ENCODE results near the gene MYADML2.

MYADML2 gene

DNA sequence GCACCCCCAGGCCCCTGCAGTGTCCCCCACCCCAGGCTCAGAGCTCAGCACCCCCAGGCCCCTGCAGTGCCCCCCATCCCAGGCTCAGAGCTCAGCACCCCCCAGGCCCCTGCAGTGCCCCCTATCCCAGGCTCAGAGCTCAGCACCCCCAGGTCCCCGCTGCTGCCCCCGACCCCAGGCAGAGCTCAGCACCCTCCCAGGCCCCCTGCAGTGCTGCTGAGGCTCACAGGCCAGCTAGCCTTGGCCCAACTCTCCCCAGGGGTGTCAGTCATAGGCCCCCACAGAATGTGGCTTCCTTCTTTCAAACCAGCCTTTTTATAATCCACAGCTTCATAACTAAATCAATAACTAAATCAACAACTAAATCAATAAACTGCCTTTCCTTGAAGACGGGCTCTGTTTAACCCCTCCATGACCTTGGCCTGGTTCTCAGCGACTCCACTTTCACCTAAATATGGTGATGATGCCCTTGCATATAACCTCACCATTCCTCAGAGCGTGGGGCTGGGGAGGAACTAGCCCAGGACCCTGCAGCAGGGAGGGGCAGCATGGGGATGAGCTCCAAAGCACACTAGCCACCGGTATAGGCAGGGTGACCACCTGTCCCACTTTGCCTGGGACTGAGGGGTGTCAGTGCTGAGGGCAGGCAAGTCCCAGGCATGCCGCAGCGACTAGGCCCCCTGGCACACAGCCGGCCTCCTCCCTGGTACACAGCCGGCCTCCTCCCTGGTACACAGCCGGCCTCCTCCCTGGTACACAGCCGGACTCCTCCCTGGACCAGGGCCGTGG is 8.9 kb upstream of the MYADML2 start:
- Histone ChIP-seq H3K4ac (ENCODE audit: low read depth in 1 of 2, low read length in 2 of 2) (peak overlapping the region in 1 of 2 experiments; percentile 57), H3K4me3 (ENCODE audit: insufficient read depth in 1 of 2, low read depth in 1 of 2, low read length in 2 of 2) (no peak overlapping the region), H4K91ac (ENCODE audit: low read length) (no peak overlapping the region), H2BK5ac (ENCODE audit: low read depth, low read length, poor library complexity, severe bottlenecking) (no peak overlapping the region), H2AFZ (ENCODE audit: low read depth, low read length) (no peak overlapping the region), H3K9me3 (ENCODE audit: control insufficient read depth, low read length) (no peaks in the 10 kb centered on the region), H3K9ac (ENCODE audit: low read length) (no peak overlapping the region), H3K23ac (ENCODE audit: low read length in 2 of 2) (no peak overlapping the region), H2BK15ac (ENCODE audit: low read depth, poor library complexity, severe bottlenecking) (no peak overlapping the region), H3K36me3 (ENCODE audit: control insufficient read depth in 1 of 2, insufficient read depth in 2 of 2, low read depth in 1 of 2, low read length in 2 of 2) (no peaks in the 10 kb centered on the region), H3K27me3 (ENCODE audit: control insufficient read depth in 1 of 2, insufficient read depth in 1 of 2, low read length in 2 of 2) (peaks cover 16 to 66% of the 10 kb centered on the region in 2 experiments), H3K4me1 (ENCODE audit: control insufficient read depth, insufficient read depth, low read depth, low read length) (peaks cover 30% of the 10 kb centered on the region), H4K8ac (ENCODE audit: low read length) (no peak overlapping the region), H2AK5ac (ENCODE audit: low read length, severe bottlenecking) (no peak overlapping the region), H3K79me1 (replicated peaks; ENCODE audit: low read length, poor library complexity, severe bottlenecking) (no peaks in the 10 kb centered on the region), H2BK120ac (ENCODE audit: low read depth, low read length) (no peak overlapping the region), H3K4me2 (ENCODE audit: low read length, poor library complexity, severe bottlenecking) (no peak overlapping the region), H3K27ac (ENCODE audit: low read length, poor library complexity, severe bottlenecking) (no peak overlapping the region), H2BK12ac (ENCODE audit: low read length in 2 of 2) (peak overlapping the region in 1 of 2 experiments; percentile 11), H3K18ac (ENCODE audit: low read depth in 1 of 2, low read length in 2 of 2) (no peak overlapping the region), H3K14ac (ENCODE audit: low read length in 2 of 2) (no peak overlapping the region)
- DNase-seq, result no peak
- 92% methylated on average over 13 of the region's 13 CpGs for WGBS

DNA sequence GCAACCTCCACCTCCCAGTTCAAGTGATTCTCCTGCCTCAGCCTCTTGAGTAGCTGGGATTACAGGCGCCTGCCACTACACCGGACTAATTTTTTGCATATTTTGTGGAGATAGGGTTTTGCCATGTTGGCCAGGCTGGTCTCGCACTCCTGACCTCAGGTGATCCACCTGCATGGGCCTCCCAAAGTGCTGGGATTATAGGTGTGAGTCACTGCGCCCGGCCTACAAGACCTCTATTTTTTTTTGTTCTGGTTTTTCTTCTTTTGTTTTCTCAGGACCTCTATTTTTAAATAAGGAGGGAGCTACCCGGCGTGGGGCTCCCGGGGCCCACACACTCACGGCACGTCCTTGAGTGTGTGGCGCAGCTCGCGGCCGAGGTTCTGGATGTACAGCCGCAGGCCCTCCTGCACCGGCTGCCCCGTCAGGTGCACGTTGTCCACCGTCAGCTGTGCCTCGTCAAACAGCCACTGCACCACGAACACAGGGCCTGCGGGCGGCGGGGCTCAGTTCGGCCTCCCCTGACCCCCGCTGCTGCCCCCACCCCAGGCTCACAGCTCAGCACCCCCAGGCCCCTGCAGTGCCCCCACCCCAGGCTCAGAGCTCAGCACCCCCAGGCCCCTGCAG is 8.1 kb upstream of the MYADML2 start:
- H2BK15ac ChIP-seq (ENCODE audit: low read depth, poor library complexity, severe bottlenecking), result no peak overlapping the region

DNA sequence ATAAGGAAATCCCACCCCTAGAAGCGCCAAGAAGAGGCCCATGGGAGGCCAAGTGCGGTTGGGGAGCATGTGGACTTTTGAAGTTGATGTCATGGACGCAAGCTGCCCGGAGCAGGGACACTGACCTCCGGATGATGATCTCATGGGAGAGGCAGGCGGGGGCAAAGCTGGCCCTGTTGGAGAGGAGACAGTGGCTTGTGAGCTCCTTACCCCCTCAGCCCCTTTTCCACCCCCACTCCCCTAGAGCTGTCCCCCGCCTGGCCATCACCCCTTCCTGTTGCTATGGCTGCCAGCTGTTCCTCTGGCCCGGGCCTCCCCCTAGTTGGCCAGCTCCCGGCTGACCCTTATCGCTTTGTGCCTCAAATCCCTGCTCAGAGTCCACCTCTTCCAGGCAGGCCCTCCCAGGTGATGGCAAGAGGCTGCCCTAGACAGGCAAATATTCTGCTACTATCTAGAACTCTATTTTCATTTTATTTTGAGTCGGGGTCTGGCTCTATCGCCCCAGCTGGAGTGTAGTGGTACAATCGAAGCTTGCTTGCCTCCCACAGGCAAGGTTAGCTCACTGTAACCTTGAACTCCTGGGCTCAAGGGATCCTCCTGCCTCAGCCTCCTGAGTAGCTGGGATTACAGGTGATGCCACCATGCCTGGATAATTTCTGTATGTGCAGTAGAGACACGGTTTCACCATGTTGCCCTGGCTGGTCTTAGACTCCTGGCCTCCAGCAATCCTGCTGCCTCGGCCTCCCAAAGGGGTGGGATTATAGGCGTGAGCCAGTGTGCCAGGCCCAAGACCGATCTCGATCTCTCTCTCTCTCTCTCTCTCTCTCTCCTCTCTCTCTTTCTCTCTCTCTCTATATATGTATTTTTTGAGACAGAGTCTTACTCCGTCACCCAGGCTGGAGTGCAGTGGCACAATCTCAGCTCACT is 7.4 kb upstream of the MYADML2 start:
- no peak overlapping the region for H2AK5ac ChIP-seq (ENCODE audit: low read length, severe bottlenecking)
- peak overlapping the region in 1 of 2 experiments; percentile 38 for H3K18ac ChIP-seq (ENCODE audit: low read depth in 1 of 2, low read length in 2 of 2)
- peaks cover 16 to 61% of the 10 kb centered on the region in 2 experiments for H3K27me3 ChIP-seq (ENCODE audit: control insufficient read depth in 1 of 2, insufficient read depth in 1 of 2, low read length in 2 of 2)
- H2BK5ac ChIP-seq (ENCODE audit: low read depth, low read length, poor library complexity, severe bottlenecking), result no peak overlapping the region
- H3K14ac ChIP-seq (ENCODE audit: low read length in 2 of 2), result no peak overlapping the region
- no peak overlapping the region for H3K9ac ChIP-seq (ENCODE audit: low read length)
- 92% methylated on average over 14 of the region's 19 CpGs for WGBS
- no peak for DNase-seq
- no peak overlapping the region for H3K23ac ChIP-seq (ENCODE audit: low read length in 2 of 2)
- no peaks in the 10 kb centered on the region for H3K79me1 ChIP-seq (replicated peaks; ENCODE audit: low read length, poor library complexity, severe bottlenecking)
- no peak overlapping the region for H2AFZ ChIP-seq (ENCODE audit: low read depth, low read length)
- no peak overlapping the region for H2BK15ac ChIP-seq (ENCODE audit: low read depth, poor library complexity, severe bottlenecking)
- H3K4ac ChIP-seq (ENCODE audit: low read depth in 1 of 2, low read length in 2 of 2), result no peak overlapping the region
- H3K4me3 ChIP-seq (ENCODE audit: insufficient read depth in 1 of 2, low read depth in 1 of 2, low read length in 2 of 2), result no peak overlapping the region
- no peak overlapping the region for H2BK12ac ChIP-seq (ENCODE audit: low read length in 2 of 2)
- peaks cover 15% of the 10 kb centered on the region for H3K4me1 ChIP-seq (ENCODE audit: control insufficient read depth, insufficient read depth, low read depth, low read length)
- H3K36me3 ChIP-seq (ENCODE audit: control insufficient read depth in 1 of 2, insufficient read depth in 2 of 2, low read depth in 1 of 2, low read length in 2 of 2), result no peaks in the 10 kb centered on the region
- no peak overlapping the region for H3K4me2 ChIP-seq (ENCODE audit: low read length, poor library complexity, severe bottlenecking)
- H4K8ac ChIP-seq (ENCODE audit: low read length), result no peak overlapping the region
- no peak overlapping the region for H2BK120ac ChIP-seq (ENCODE audit: low read depth, low read length)
- H4K91ac ChIP-seq (ENCODE audit: low read length), result no peak overlapping the region
- H3K27ac ChIP-seq (ENCODE audit: low read length, poor library complexity, severe bottlenecking), result no peak overlapping the region
- no peaks in the 10 kb centered on the region for H3K9me3 ChIP-seq (ENCODE audit: control insufficient read depth, low read length)

More for the DNA sequence above, 8.1 kb upstream of the MYADML2 start:
- H3K27ac ChIP-seq (ENCODE audit: low read length, poor library complexity, severe bottlenecking), result no peak overlapping the region
- no peak for DNase-seq
- H3K23ac ChIP-seq (ENCODE audit: low read length in 2 of 2), result no peak overlapping the region
- no peak overlapping the region for H2BK120ac ChIP-seq (ENCODE audit: low read depth, low read length)
- no peak overlapping the region for H3K4me2 ChIP-seq (ENCODE audit: low read length, poor library complexity, severe bottlenecking)
- H2AFZ ChIP-seq (ENCODE audit: low read depth, low read length), result no peak overlapping the region
- peaks cover 16 to 67% of the 10 kb centered on the region in 2 experiments for H3K27me3 ChIP-seq (ENCODE audit: control insufficient read depth in 1 of 2, insufficient read depth in 1 of 2, low read length in 2 of 2)
- no peak overlapping the region for H2BK5ac ChIP-seq (ENCODE audit: low read depth, low read length, poor library complexity, severe bottlenecking)
- H4K8ac ChIP-seq (ENCODE audit: low read length), result no peak overlapping the region
- H2AK5ac ChIP-seq (ENCODE audit: low read length, severe bottlenecking), result no peak overlapping the region
- H3K9me3 ChIP-seq (ENCODE audit: control insufficient read depth, low read length), result no peaks in the 10 kb centered on the region
- peaks cover 23% of the 10 kb centered on the region for H3K4me1 ChIP-seq (ENCODE audit: control insufficient read depth, insufficient read depth, low read depth, low read length)
- H3K18ac ChIP-seq (ENCODE audit: low read depth in 1 of 2, low read length in 2 of 2), result no peak overlapping the region
- H3K79me1 ChIP-seq (replicated peaks; ENCODE audit: low read length, poor library complexity, severe bottlenecking), result no peaks in the 10 kb centered on the region
- H3K4ac ChIP-seq (ENCODE audit: low read depth in 1 of 2, low read length in 2 of 2), result no peak overlapping the region
- no peaks in the 10 kb centered on the region for H3K36me3 ChIP-seq (ENCODE audit: control insufficient read depth in 1 of 2, insufficient read depth in 2 of 2, low read depth in 1 of 2, low read length in 2 of 2)
- no peak overlapping the region for H3K14ac ChIP-seq (ENCODE audit: low read length in 2 of 2)
- H4K91ac ChIP-seq (ENCODE audit: low read length), result no peak overlapping the region
- H3K9ac ChIP-seq (ENCODE audit: low read length), result no peak overlapping the region
- WGBS, result 95% methylated on average over 16 of the region's 26 CpGs
- no peak overlapping the region for H2BK12ac ChIP-seq (ENCODE audit: low read length in 2 of 2)
- no peak overlapping the region for H3K4me3 ChIP-seq (ENCODE audit: insufficient read depth in 1 of 2, low read depth in 1 of 2, low read length in 2 of 2)

Data from mesenchymal stem cell (in vitro differentiated cells and primary cell).